GM12801 (cell line): ENCODE results near the gene IL1B.

ENCODE experiments used
- TF ChIP-seq, protein P1 (sequence below): IDR thresholded peaks from one replicate; pipeline ENCODE4 v1.5.1; 2011; ENCODE audit warnings: control low read depth; ENCODE audit not compliant: insufficient read length; ENCODE audit errors: extremely low read depth

IL1B gene

DNA sequence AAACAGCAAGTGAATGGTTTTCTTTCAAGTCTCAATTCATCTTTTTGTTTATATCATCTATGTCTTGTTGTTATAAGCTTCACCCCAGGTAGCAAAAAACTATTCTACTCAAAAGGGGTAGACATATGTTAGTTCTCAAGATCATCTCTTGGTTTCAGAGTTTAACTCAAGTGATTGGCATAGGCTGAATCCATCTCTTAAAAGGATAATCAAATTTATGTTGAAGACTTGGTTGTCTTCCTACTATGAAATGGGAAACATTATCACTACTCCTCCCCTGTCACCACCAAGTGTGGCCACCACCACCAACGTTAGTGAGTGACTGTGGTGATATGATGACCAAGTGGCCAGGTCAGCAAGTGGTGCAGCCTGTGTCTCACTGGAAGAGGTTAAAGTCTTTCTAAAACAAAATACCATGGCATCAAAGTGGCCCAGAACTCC, 1.5 kb downstream of the IL1B start:
- TF ChIP-seq, protein P1, sequence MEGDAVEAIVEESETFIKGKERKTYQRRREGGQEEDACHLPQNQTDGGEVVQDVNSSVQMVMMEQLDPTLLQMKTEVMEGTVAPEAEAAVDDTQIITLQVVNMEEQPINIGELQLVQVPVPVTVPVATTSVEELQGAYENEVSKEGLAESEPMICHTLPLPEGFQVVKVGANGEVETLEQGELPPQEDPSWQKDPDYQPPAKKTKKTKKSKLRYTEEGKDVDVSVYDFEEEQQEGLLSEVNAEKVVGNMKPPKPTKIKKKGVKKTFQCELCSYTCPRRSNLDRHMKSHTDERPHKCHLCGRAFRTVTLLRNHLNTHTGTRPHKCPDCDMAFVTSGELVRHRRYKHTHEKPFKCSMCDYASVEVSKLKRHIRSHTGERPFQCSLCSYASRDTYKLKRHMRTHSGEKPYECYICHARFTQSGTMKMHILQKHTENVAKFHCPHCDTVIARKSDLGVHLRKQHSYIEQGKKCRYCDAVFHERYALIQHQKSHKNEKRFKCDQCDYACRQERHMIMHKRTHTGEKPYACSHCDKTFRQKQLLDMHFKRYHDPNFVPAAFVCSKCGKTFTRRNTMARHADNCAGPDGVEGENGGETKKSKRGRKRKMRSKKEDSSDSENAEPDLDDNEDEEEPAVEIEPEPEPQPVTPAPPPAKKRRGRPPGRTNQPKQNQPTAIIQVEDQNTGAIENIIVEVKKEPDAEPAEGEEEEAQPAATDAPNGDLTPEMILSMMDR, result no peak

DNA sequence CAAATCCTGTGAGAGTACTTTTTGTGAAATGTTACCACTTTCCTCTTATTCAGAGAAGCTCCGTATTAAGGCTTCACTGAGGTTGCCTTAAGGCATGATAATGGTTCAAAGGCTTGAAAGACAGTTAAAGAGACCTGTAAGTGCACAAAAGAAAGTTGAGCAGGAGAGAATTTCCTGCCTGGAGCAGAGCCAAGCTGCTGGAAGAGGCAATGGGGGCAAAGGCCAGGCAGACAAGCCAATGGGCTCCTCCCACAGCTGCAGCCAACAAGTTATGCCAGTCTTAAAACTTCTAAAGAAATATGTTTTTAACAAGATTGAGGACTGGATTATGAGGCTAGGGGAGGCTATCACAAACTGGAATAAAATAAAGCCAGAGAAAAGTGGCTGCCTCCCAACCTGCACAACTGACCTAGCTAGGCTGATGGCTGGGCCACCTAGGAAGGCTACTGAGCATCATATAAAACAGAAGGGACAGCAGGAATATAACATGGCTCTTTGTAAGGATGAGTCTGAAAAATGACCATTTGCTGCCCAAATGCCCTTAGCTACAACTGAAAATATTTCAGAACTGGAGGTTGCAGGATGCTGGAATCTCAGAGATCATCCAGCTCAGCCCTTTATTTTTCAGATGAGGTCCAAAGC, 2.1 kb downstream of the IL1B start:
- TF ChIP-seq, protein P1, result no peak

DNA sequence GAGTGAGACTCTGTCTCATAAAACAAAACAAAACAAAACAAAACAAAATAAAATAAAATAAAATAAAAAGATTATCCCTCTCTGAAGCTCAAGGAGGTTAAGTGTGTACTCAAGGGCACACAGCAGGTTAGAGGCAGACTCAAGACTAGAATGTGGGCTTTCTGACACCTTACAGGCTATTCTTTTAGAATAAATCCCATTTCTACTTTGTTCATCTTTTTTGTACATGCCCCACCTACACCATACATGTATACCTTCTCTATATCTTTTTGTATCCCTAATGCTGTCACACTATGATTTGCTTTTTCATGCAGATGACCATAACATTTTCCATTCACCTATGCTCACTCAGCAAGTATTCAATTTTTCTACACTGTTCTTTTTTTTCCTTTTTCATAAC, 2.6 kb downstream of the IL1B start:
- TF ChIP-seq, protein P1, result no peak

DNA sequence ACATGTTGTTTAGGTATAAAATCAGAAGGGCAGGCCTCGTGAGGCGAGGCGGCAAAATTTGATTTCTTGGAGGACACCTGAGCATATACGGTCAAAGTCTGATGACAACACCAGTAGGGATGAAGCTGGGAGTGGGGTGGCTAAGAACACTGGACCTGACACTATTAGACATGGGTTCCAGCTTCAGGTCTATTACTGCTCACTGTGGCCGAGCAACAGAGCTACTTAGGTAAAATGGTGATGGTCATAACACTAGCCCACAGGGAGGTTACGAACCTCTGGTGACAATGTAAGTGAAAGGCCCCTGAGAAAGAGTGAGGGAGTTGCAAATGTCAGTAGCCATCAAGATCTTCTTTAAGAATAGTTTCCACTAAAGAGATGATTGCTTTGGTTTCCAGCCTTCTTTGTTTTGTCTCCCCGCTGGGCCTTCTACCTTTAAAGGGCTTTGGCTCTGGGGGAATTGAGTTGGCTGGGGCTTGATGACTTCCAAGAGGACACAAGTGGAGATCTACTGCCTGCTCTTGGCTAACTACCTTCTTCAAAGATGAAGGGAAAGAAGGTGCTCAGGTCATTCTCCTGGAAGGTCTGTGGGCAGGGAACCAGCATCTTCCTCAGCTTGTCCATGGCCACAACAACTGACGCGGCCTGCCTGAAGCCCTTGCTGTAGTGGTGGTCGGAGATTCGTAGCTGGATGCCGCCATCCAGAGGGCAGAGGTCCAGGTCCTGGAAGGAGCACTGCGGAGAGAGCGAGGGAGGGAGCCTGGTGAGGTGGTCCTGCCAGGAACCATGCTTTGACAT, 3.5 kb downstream of the IL1B start:
- TF ChIP-seq, protein P1, result no peak

DNA sequence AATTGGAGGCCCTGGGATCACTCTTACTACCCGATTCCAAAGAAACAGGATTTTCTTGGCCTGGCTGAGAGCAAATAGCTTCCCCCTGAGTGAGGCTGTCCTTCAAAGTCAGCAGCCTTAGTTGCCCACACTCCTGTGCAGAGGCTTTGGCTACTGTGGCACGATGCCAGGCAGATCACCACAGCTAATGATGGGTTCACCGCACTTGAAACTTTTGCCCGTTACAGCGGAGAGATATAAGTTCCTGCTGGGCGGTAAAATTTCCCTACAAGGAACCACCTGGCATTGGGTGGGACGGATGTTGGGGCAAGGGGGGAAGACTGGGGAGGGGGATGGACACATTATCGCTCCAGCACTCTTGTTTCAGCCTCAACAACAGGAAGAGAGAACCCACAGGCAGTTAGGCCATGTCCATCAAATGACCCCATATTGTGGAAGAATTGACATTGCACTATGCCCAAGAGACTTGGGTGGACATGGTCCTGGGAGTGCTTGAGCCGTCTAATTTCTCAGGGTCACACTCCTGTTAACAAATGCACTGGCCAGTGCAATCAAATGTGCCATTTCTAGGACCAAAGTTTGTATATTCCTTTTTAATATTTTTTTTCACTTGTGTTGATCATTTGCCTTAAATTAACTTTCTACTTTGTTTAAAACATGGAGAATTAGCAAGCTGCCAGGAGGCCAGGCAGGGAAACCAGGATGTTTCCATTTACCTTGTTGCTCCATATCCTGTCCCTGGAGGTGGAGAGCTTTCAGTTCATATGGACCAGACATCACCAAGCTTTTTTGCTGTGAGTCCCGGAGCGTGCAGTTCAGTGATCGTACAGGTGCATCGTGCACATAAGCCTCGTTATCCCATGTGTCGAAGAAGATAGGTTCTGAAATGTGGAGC, 4.4 kb downstream of the IL1B start:
- TF ChIP-seq, protein P1, result no peak

DNA sequence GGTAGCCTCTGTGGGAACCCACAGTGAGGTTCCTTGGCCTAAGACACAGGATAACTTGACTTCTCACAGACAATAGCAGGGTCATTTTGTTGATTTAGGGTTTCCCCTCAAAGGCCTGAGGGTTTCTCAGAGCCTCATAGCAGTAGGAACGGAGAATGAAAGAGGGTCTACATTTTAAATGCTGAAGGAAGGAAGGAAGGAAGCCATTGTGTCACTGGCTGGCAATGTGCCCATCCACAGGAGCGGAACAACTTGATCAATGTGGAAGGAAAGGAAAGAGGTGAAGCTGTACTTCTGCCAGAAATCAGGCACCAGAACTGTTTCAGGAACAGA, 5.1 kb downstream of the IL1B start:
- TF ChIP-seq, protein P1, result no peak
